HL-60 (cell line): ENCODE results near the gene ARTN.
A peak's percentile ranks its signal among the peaks of the same experiment; 100 is the strongest.

Experiments
- CTCF ChIP-seq: IDR thresholded peaks from one replicate; pipeline ENCODE4 v1.5.1; 2011; ENCODE audit warnings: low read length, control low read depth, inconsistent platforms; ENCODE audit not compliant: insufficient read depth
- GABPA ChIP-seq: IDR thresholded peaks from 2 replicates; pipeline ENCODE4 v1.6.1; 2012; ENCODE audit warnings: low read depth
- POLR2AphosphoS5 ChIP-seq: IDR thresholded peaks from 2 replicates; pipeline ENCODE4 v1.6.1; 2012; ENCODE audit warnings: low read depth
- REST ChIP-seq: IDR thresholded peaks from 2 replicates; pipeline ENCODE4 v1.6.1; 2012; ENCODE audit warnings: low read depth; ENCODE audit not compliant: insufficient replicate concordance
- SPI1 ChIP-seq: IDR thresholded peaks from 2 replicates; pipeline ENCODE4 v1.6.1; 2012; ENCODE audit warnings: low read depth, mild to moderate bottlenecking, borderline replicate concordance

- TF ChIP-seq POLR2AphosphoS5 = no peak
- no peak for TF ChIP-seq CTCF
- TF ChIP-seq GABPA = no peak
- no peak for TF ChIP-seq REST
- TF ChIP-seq SPI1 = peak; percentile 43; the same call in 1 of the 2 replicates
Measured at GRCh38 chr1:43930949-43931275, 2.7 kb upstream of the ARTN start.
